Prostate gland (tissue), 2 donors: Measurements from ENCODE around the gene BAIAP3. TPM values are rescaled to one million over a fixed set of nuclear protein-coding genes. Genes with fewer than 3 reads are reported as not detected.

ENCODE experiments used
- DNase-seq: peaks from one replicate; pipeline ENCODE4 v3.0.0-alpha.2; 2019; ENCODE audit warnings: low spot score
- H3K27ac ChIP-seq, 2 donors: fragments of 200-600 bp; sonication (generic); 2 replicates each; pipeline ENCODE4 v1.5.1; 2017 to 2019
- H3K27me3 ChIP-seq: fragments of 200-600 bp; sonication (generic); replicated peaks from 2 replicates; pipeline ENCODE4 v1.5.1; 2019; ENCODE audit not compliant: insufficient read depth
- H3K36me3 ChIP-seq, 2 donors: fragments of 200-600 bp; sonication (generic); 1 replicate in 1 of 2; 2 replicates in 1 of 2; pipeline versions ENCODE4 v1.5.1 to v1.8.1; 2017 to 2019
- H3K4me1 ChIP-seq: fragments of 200-600 bp; sonication (generic); replicated peaks from 2 replicates; pipeline ENCODE4 v1.5.1; 2019
- H3K4me3 ChIP-seq, 2 donors: fragments of 200-600 bp; sonication (generic); 2 replicates each; pipeline ENCODE4 v1.5.1; 2017 to 2019
- H3K9me3 ChIP-seq: fragments of 200-600 bp; sonication (generic); 2 replicates; pipeline ENCODE4 v1.5.1; 2017
- POLR2A ChIP-seq: fragments of 450-650 bp; IDR thresholded peaks from one replicate; pipeline ENCODE4 v1.6.1; 2016; ENCODE audit warnings: antibody characterized with exemption, mild to moderate bottlenecking
- POLR2AphosphoS5 ChIP-seq: sonication (generic); formaldehyde crosslinking; IDR thresholded peaks from one replicate; pipeline ENCODE4 v1.6.1; 2017; ENCODE audit warnings: antibody characterized with exemption
- WGBS: methylation state at CpG from one replicate; pipeline ENCODE4 v1.1.5; 2018; 5-methylcytosine and 5-hydroxymethylcytosine counted together
- intact Hi-C: fragments of 100-400 bp; cut with DNase I; formaldehyde crosslinking; loops from one replicate; pipeline ENCODE4 v1.14.2; 2022
- total RNA-seq, 2 donors: library from RNA; depleted of rRNA; stranded (reverse); fragments of >200 nt; gene quantifications; one replicate each; pipeline ENCODE4 v1.1.0, GENCODE V29; 2016
- TF ChIP-seq, protein P1 (sequence below), 4 experiments: fragments of 200-600 bp in 2 of 4; fragments of 450-650 bp in 2 of 4; sonication (generic) in 2 of 4; IDR thresholded peaks; 1 replicate in 3 of 4; 2 replicates in 1 of 4; pipeline ENCODE4 v1.5.1; 2016 to 2019; ENCODE audit warnings: antibody characterized with exemption in 4 of 4, mild to moderate bottlenecking in 2 of 4, moderate library complexity in 2 of 4

Gene BAIAP3
- total RNA-seq, 2 donors from 2014 or later, result 12.1 to 41.6 TPM

- H3K4me1 ChIP-seq, result peaks cover 3% of the 10 kb centered on the region
- no peak overlapping the region for H3K27ac ChIP-seq
- intact Hi-C loops, result no loop called here
- H3K9me3 ChIP-seq, result no peaks in the 10 kb centered on the region
- no peaks in the 10 kb centered on the region for H3K36me3 ChIP-seq
- WGBS, result 72% methylated on average over 16 of the region's 30 CpGs
- no peak overlapping the region for H3K4me3 ChIP-seq
- H3K27me3 ChIP-seq, result no peaks in the 10 kb centered on the region
- TF ChIP-seq, protein P1, sequence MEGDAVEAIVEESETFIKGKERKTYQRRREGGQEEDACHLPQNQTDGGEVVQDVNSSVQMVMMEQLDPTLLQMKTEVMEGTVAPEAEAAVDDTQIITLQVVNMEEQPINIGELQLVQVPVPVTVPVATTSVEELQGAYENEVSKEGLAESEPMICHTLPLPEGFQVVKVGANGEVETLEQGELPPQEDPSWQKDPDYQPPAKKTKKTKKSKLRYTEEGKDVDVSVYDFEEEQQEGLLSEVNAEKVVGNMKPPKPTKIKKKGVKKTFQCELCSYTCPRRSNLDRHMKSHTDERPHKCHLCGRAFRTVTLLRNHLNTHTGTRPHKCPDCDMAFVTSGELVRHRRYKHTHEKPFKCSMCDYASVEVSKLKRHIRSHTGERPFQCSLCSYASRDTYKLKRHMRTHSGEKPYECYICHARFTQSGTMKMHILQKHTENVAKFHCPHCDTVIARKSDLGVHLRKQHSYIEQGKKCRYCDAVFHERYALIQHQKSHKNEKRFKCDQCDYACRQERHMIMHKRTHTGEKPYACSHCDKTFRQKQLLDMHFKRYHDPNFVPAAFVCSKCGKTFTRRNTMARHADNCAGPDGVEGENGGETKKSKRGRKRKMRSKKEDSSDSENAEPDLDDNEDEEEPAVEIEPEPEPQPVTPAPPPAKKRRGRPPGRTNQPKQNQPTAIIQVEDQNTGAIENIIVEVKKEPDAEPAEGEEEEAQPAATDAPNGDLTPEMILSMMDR (IDR thresholded peaks at IDR 0.05), result peak in 2 of 4 experiments; percentile 19 to 35
- TF ChIP-seq POLR2A, result no peak
- DNase-seq, result no peak
Measured at GRCh38 chr16:1338119-1338730, 4.8 kb downstream of the BAIAP3 start.

DNA sequence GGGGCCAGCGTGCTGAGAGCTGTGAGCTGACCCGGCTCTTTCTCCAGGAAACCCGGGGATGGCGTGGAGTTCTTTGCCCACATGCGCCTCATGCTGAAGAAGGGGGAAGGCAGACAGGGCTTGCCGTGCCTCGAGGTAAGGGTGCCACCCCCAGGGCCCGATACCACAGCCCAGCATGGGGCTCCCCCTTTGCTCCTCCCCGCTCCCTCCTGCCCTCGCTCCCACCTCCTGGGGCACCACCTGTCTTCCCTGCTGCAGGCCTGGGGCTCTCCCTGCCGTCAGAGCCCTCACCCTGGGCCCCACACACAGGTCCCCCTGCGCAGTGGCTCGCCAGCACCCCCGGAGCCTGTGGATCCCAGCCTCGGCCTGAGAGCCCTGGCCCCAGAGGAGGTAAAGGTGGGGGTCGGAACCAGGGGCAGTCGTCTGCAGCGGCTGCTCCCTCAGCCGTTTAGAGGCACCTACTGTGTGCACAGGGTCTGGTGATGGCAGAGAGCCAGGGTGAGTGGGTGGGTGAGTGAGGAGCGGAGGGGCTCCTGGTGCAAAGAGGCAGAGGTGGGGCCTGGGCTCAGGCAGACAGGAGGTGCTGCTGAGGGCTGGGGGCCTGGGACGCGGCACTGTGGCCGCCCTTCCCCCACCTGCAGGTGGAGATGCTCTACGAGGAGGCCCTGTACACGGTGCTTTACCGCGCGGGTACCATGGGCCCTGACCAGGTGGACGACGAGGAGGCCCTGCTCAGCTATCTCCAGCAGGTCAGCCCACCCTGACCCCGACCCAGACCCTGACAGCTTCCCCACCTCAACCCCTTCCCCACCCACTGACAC lies 5.6 kb downstream of the BAIAP3 start:
- H3K27ac ChIP-seq, result no peak overlapping the region
- 73% methylated on average over 31 of the region's 31 CpGs for WGBS
- no peaks in the 10 kb centered on the region for H3K27me3 ChIP-seq
- TF ChIP-seq POLR2A (no peak), POLR2AphosphoS5 (no peak)
- TF ChIP-seq, protein P1 (IDR thresholded peaks at IDR 0.05), result no peak
- peaks cover 5% of the 10 kb centered on the region for H3K4me1 ChIP-seq
- no peaks in the 10 kb centered on the region for H3K9me3 ChIP-seq
- H3K36me3 ChIP-seq, result no peaks in the 10 kb centered on the region
- no peak for DNase-seq
- intact Hi-C loops, result no loop called here
- no peak overlapping the region for H3K4me3 ChIP-seq

DNA sequence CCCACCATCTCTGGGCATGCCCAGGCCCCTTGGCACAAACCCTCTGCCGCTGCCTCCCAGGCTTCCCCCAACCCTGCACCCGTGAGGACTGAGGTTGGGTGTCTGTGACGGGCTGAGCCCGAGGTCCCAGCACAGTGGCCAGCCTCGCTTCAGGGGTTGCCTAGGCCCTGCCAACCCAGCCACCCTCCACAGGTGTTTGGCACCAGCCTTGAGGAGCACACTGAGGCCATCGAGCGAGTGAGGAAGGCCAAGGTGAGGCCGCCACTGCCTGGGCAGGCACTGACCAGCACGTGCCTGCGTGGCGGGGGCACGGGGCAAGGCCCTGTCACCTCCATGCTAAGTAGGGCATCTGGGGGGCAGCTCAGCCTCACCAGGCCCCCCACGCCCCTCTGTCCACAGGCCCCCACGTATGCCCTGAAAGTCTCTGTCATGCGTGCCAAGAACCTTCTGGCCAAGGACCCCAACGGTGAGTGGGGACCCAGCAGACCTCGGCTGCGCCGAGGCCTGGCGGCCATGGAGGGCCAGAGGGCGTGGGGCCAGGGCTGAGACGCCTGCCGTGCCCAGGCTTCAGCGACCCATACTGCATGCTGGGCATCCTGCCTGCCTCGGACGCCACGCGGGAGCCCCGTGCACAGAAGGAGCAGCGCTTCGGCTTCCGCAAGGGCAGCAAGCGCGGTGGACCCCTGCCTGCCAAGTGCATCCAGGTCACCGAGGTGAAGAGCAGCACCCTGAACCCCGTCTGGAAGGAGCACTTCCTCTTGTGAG lies 7.5 kb downstream of the BAIAP3 start:
- DNase-seq, result no peak
- TF ChIP-seq POLR2A (no peak), POLR2AphosphoS5 (no peak)
- Histone ChIP-seq H3K27ac (no peak overlapping the region), H3K27me3 (no peaks in the 10 kb centered on the region), H3K9me3 (no peaks in the 10 kb centered on the region), H3K4me3 (no peak overlapping the region), H3K36me3 (no peaks in the 10 kb centered on the region), H3K4me1 (peaks cover 3% of the 10 kb centered on the region)
- intact Hi-C loops, result no loop called here
- WGBS, result 90% methylated on average over 36 of the region's 36 CpGs

- no peak for DNase-seq
- TF ChIP-seq POLR2AphosphoS5, result no peak
- no peak for TF ChIP-seq POLR2A
- TF ChIP-seq, protein P1 (IDR thresholded peaks at IDR 0.05), result no peak
- Histone ChIP-seq H3K4me3 (no peak overlapping the region), H3K27me3 (no peaks in the 10 kb centered on the region), H3K36me3 (no peaks in the 10 kb centered on the region), H3K4me1 (peaks cover 3% of the 10 kb centered on the region), H3K9me3 (no peaks in the 10 kb centered on the region), H3K27ac (no peak overlapping the region)
- intact Hi-C loops, result no loop called here
- 87% methylated on average over 30 of the region's 39 CpGs for WGBS
Measured at GRCh38 chr16:1341495-1342420, 8.3 kb downstream of the BAIAP3 start.
